ENCODE measurements around the gene PLA2G2E.
A peak's percentile ranks its signal among the peaks of the same experiment; 100 is the strongest.

Gene PLA2G2E

DNA sequence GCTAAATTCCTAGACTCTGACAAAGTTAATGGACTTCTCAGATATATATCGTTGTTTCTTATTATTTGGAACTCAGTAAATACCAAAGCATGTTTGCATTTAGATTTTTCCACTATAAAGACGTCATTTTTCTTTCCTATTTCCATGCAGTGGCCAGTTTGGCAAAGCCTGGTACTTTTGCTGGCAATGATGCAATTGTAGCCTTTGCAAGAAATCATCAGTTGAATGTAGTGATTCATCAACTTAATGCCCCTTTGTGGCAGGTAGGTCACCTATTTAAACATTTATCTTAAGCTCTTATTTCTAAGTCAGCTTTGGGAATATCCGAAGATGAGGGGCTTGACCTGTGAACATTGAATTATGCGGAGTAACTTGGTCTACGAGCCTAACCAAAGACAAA, 29.2 kb downstream of the PLA2G2E start:
- Histone ChIP-seq H2BK120ac (ENCODE audit: insufficient read depth, low read length, poor library complexity) (no peak overlapping the region), H4K12ac (ENCODE audit: low read depth, low read length) (no peak overlapping the region), H3K23ac (ENCODE audit: low read length) (no peak overlapping the region), H3K14ac (ENCODE audit: low read length) (no peak overlapping the region), H3K4ac (ENCODE audit: low read depth, low read length) (no peak overlapping the region), H4K8ac (ENCODE audit: low read depth, low read length) (no peak overlapping the region), H3K27ac (ENCODE audit: low read depth, low read length) (no peak overlapping the region), H4K91ac (ENCODE audit: low read depth, low read length) (no peak overlapping the region), H3K27me3 (ENCODE audit: insufficient read depth, low read length) (no peaks in the 10 kb centered on the region), H3K79me2 (ENCODE audit: control insufficient read depth, insufficient read depth, low read length, poor library complexity) (no peaks in the 10 kb centered on the region), H3K79me1 (ENCODE audit: low read length) (peaks cover 5% of the 10 kb centered on the region), H3K36me3 (ENCODE audit: control insufficient read depth in 1 of 2, insufficient read depth in 2 of 2, low read length in 2 of 2) (peaks cover 12 to 23% of the 10 kb centered on the region in 2 experiments), H3K4me2 (ENCODE audit: low read length) (no peak overlapping the region), H3K4me3 (ENCODE audit: low read depth, low read length) (no peak overlapping the region), H2BK12ac (ENCODE audit: low read length) (no peak overlapping the region), H2BK5ac (ENCODE audit: low read depth, low read length, poor library complexity) (no peak overlapping the region), H3K9ac (ENCODE audit: low read length) (no peak overlapping the region), H3K18ac (ENCODE audit: low read length) (no peak overlapping the region), H3K4me1 (ENCODE audit: control insufficient read depth in 1 of 2, insufficient read depth in 2 of 2, low read length in 2 of 2) (peaks cover 10 to 15% of the 10 kb centered on the region in 2 experiments), H2AFZ (ENCODE audit: insufficient read depth, low read length, poor library complexity) (no peak overlapping the region), H2AK5ac (ENCODE audit: low read length) (no peak overlapping the region), H3K9me3 (ENCODE audit: insufficient read depth, low read depth, low read length) (no peaks in the 10 kb centered on the region)
- no CpG with 5 or more reads among the region's 5 CpGs for WGBS (ENCODE audit: extremely low coverage, insufficient coverage, insufficient read length)
- no peak for DNase-seq

DNA sequence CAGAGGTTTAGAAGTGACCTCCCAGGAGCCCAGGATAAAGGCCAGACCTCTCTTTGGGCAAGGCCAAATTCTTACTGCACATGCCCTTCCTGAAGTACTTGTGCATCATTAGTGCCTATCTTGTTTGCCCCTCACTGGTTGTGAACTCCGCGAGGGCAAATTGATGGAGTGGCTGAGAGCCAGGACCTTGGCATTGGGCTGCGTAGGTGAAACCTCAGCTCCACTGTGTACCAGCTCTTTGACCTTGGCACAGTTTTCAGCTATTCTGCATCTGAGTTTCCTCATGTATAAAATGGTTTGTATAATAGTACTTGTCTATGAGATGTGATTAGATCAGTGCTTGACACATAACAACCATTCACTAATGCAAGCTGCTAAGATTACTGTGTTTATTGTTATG, 29.7 kb downstream of the PLA2G2E start:
- H4K8ac ChIP-seq (ENCODE audit: low read depth, low read length): no peak overlapping the region
- H3K36me3 ChIP-seq (ENCODE audit: control insufficient read depth in 1 of 2, insufficient read depth in 2 of 2, low read length in 2 of 2): peaks cover 9 to 20% of the 10 kb centered on the region in 2 experiments
- H4K91ac ChIP-seq (ENCODE audit: low read depth, low read length): no peak overlapping the region
- H3K4me2 ChIP-seq (ENCODE audit: low read length): no peak overlapping the region
- H3K27ac ChIP-seq (ENCODE audit: low read depth, low read length): no peak overlapping the region
- no peak overlapping the region for H3K23ac ChIP-seq (ENCODE audit: low read length)
- no peak overlapping the region for H3K9ac ChIP-seq (ENCODE audit: low read length)
- no peak overlapping the region for H3K14ac ChIP-seq (ENCODE audit: low read length)
- H2BK5ac ChIP-seq (ENCODE audit: low read depth, low read length, poor library complexity): no peak overlapping the region
- H2AK5ac ChIP-seq (ENCODE audit: low read length): no peak overlapping the region
- H2AFZ ChIP-seq (ENCODE audit: insufficient read depth, low read length, poor library complexity): no peak overlapping the region
- H2BK12ac ChIP-seq (ENCODE audit: low read length): no peak overlapping the region
- peaks cover 5% of the 10 kb centered on the region for H3K79me1 ChIP-seq (ENCODE audit: low read length)
- WGBS (ENCODE audit: extremely low coverage, insufficient coverage, insufficient read length): no CpG with 5 or more reads among the region's 3 CpGs
- H4K12ac ChIP-seq (ENCODE audit: low read depth, low read length): no peak overlapping the region
- H3K4ac ChIP-seq (ENCODE audit: low read depth, low read length): no peak overlapping the region
- H3K79me2 ChIP-seq (ENCODE audit: control insufficient read depth, insufficient read depth, low read length, poor library complexity): no peaks in the 10 kb centered on the region
- H3K4me1 ChIP-seq (ENCODE audit: control insufficient read depth in 1 of 2, insufficient read depth in 2 of 2, low read length in 2 of 2): peaks cover 10 to 15% of the 10 kb centered on the region in 2 experiments
- no peak for DNase-seq
- H3K27me3 ChIP-seq (ENCODE audit: insufficient read depth, low read length): no peaks in the 10 kb centered on the region
- H3K4me3 ChIP-seq (ENCODE audit: low read depth, low read length): no peak overlapping the region
- H2BK120ac ChIP-seq (ENCODE audit: insufficient read depth, low read length, poor library complexity): no peak overlapping the region
- H3K9me3 ChIP-seq (ENCODE audit: insufficient read depth, low read depth, low read length): no peaks in the 10 kb centered on the region
- no peak overlapping the region for H3K18ac ChIP-seq (ENCODE audit: low read length)

DNA sequence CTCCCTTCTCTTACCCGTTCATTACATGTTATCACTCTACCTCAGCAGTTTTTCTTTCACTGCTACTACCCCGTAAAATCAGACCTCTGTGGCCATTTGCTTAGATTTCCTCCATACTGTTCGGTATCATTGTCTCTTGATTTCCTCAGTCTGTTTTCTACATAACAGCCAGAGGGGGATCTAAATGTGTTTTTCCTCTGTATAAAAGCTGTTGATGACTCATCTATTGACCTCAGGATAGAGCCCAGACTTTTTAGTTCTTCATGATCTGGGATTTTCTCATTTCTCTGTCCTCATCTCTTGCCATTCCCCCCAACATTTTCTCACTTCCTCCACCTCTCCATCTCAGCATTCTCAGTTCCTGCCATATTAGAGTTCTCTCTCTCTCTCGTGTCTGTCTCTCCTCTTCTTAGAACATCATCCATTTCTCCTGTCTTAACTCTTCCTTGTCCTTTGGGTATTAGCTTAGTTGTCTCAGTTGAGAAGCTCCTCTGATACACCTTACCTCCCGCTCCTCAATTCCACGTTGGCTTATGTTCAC, 30.7 kb downstream of the PLA2G2E start:
- H2AK5ac ChIP-seq (ENCODE audit: low read length): no peak overlapping the region
- peaks cover 13 to 19% of the 10 kb centered on the region in 2 experiments for H3K4me1 ChIP-seq (ENCODE audit: control insufficient read depth in 1 of 2, insufficient read depth in 2 of 2, low read length in 2 of 2)
- no peak overlapping the region for H4K8ac ChIP-seq (ENCODE audit: low read depth, low read length)
- peak overlapping the region; percentile 21 for H2BK12ac ChIP-seq (ENCODE audit: low read length)
- no peak overlapping the region for H3K4me2 ChIP-seq (ENCODE audit: low read length)
- no peak overlapping the region for H3K18ac ChIP-seq (ENCODE audit: low read length)
- no peak overlapping the region for H2AFZ ChIP-seq (ENCODE audit: insufficient read depth, low read length, poor library complexity)
- H3K9me3 ChIP-seq (ENCODE audit: insufficient read depth, low read depth, low read length): no peaks in the 10 kb centered on the region
- H3K79me2 ChIP-seq (ENCODE audit: control insufficient read depth, insufficient read depth, low read length, poor library complexity): no peaks in the 10 kb centered on the region
- H4K91ac ChIP-seq (ENCODE audit: low read depth, low read length): peak overlapping the region; percentile 7
- H2BK120ac ChIP-seq (ENCODE audit: insufficient read depth, low read length, poor library complexity): no peak overlapping the region
- DNase-seq: no peak
- H3K27ac ChIP-seq (ENCODE audit: low read depth, low read length): peak overlapping the region; percentile 68
- H3K36me3 ChIP-seq (ENCODE audit: control insufficient read depth in 1 of 2, insufficient read depth in 2 of 2, low read length in 2 of 2): peaks cover 5 to 19% of the 10 kb centered on the region in 2 experiments
- no CpG with 5 or more reads among the region's 6 CpGs for WGBS (ENCODE audit: extremely low coverage, insufficient coverage, insufficient read length)
- H3K4me3 ChIP-seq (ENCODE audit: low read depth, low read length): no peak overlapping the region
- H3K79me1 ChIP-seq (ENCODE audit: low read length): peaks cover 5% of the 10 kb centered on the region
- no peak overlapping the region for H2BK5ac ChIP-seq (ENCODE audit: low read depth, low read length, poor library complexity)
- no peak overlapping the region for H4K12ac ChIP-seq (ENCODE audit: low read depth, low read length)
- no peak overlapping the region for H3K9ac ChIP-seq (ENCODE audit: low read length)
- H3K4ac ChIP-seq (ENCODE audit: low read depth, low read length): no peak overlapping the region
- H3K23ac ChIP-seq (ENCODE audit: low read length): no peak overlapping the region
- H3K14ac ChIP-seq (ENCODE audit: low read length): no peak overlapping the region
- H3K27me3 ChIP-seq (ENCODE audit: insufficient read depth, low read length): no peaks in the 10 kb centered on the region

DNA sequence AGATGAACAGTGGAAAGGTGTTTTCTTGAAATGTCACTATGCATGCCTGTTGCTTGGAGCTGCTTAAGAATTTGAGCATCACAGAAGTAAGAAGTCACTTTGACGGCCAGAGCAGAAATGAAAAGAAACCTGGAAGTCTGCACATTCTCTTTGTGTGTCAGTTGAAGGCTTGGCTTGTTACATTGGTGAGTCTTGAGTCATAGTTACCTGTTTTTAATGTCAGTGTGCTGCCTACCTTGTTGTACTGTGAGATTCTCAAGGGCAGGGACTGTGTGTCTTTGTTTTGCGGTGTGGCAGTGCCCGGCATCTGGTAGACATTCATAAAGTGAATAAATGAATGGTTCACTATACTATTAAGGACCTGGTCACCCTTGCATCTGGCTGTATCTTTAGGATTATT, 31.3 kb downstream of the PLA2G2E start:
- Histone ChIP-seq H3K4me3 (ENCODE audit: low read depth, low read length) (no peak overlapping the region), H3K23ac (ENCODE audit: low read length) (no peak overlapping the region), H2AFZ (ENCODE audit: insufficient read depth, low read length, poor library complexity) (no peak overlapping the region), H3K9me3 (ENCODE audit: insufficient read depth, low read depth, low read length) (no peaks in the 10 kb centered on the region), H3K79me2 (ENCODE audit: control insufficient read depth, insufficient read depth, low read length, poor library complexity) (no peaks in the 10 kb centered on the region), H3K79me1 (ENCODE audit: low read length) (peaks cover 5% of the 10 kb centered on the region), H3K36me3 (ENCODE audit: control insufficient read depth in 1 of 2, insufficient read depth in 2 of 2, low read length in 2 of 2) (peaks cover 2 to 16% of the 10 kb centered on the region in 2 experiments), H3K4me2 (ENCODE audit: low read length) (no peak overlapping the region), H3K4me1 (ENCODE audit: control insufficient read depth in 1 of 2, insufficient read depth in 2 of 2, low read length in 2 of 2) (peaks cover 13 to 19% of the 10 kb centered on the region in 2 experiments), H3K14ac (ENCODE audit: low read length) (no peak overlapping the region), H3K18ac (ENCODE audit: low read length) (no peak overlapping the region), H2BK12ac (ENCODE audit: low read length) (no peak overlapping the region), H2BK120ac (ENCODE audit: insufficient read depth, low read length, poor library complexity) (no peak overlapping the region), H3K27ac (ENCODE audit: low read depth, low read length) (peak overlapping the region; percentile 68), H4K12ac (ENCODE audit: low read depth, low read length) (no peak overlapping the region), H4K91ac (ENCODE audit: low read depth, low read length) (no peak overlapping the region), H3K9ac (ENCODE audit: low read length) (no peak overlapping the region), H2AK5ac (ENCODE audit: low read length) (no peak overlapping the region), H4K8ac (ENCODE audit: low read depth, low read length) (no peak overlapping the region), H3K4ac (ENCODE audit: low read depth, low read length) (no peak overlapping the region), H3K27me3 (ENCODE audit: insufficient read depth, low read length) (no peaks in the 10 kb centered on the region), H2BK5ac (ENCODE audit: low read depth, low read length, poor library complexity) (no peak overlapping the region)
- DNase-seq: peak in 1 of 2 donors; percentile 39
- no CpG with 5 or more reads among the region's 3 CpGs for WGBS (ENCODE audit: extremely low coverage, insufficient coverage, insufficient read length)
